Vagina (tissue), 2 donors: ENCODE measurements around the gene SYP.

ENCODE experiments used
- POLR2A ChIP-seq, 2 donors: fragments of 450-650 bp; IDR thresholded peaks; one replicate each; pipeline ENCODE4 v1.6.1; 2017; ENCODE audit warnings: antibody characterized with exemption in 2 of 2, mild to moderate bottlenecking in 2 of 2, moderate library complexity in 2 of 2
- POLR2AphosphoS5 ChIP-seq, 2 donors: sonication (generic); formaldehyde crosslinking; IDR thresholded peaks; one replicate each; pipeline ENCODE4 v1.9.0; 2017; ENCODE audit warnings: antibody characterized with exemption in 2 of 2, mild to moderate bottlenecking in 2 of 2, low read depth in 1 of 2; ENCODE audit not compliant: insufficient read depth in 1 of 2

GRCh38 chrX:49211074-49211473 is 11.1 kb upstream of the SYP start:
- TF ChIP-seq POLR2AphosphoS5 (IDR thresholded peaks at IDR 0.05; ENCODE audit: insufficient read depth in 1 of 2, low read depth in 1 of 2) (no peak), POLR2A (IDR thresholded peaks at IDR 0.05) (no peak)
